ENCODE results near the gene VWF. TPM values are rescaled to one million over a fixed set of nuclear protein-coding genes. Genes with fewer than 3 reads are reported as not detected.

Gene VWF
- total RNA-seq, 1 donor from 2014 or later: not detected

- no peak for ATAC-seq (ENCODE audit: low read depth)
- H3K27me3 Mint-ChIP-seq: peaks cover 39% of the 10 kb centered on the region
- intact Hi-C loops (cut with micrococcal nuclease): no loop called here
- no peak for TF ChIP-seq CTCF (IDR thresholded peaks at IDR 0.05)
- H3K36me3 Mint-ChIP-seq (ENCODE audit: low read depth): no peaks in the 10 kb centered on the region
- ChIA-PET POLR2A (no interaction called here), CTCF (no interaction called here)
- no peak for DNase-seq
- H3K27ac Mint-ChIP-seq: no peak overlapping the region
- no peaks in the 10 kb centered on the region for H3K9me3 Mint-ChIP-seq
- peaks cover 12% of the 10 kb centered on the region for H3K4me1 Mint-ChIP-seq
- H3K4me3 Mint-ChIP-seq: peak overlapping the region; percentile 77
Measured at GRCh38 chr12:6074427-6074826, 50.0 kb downstream of the VWF start.

DNA sequence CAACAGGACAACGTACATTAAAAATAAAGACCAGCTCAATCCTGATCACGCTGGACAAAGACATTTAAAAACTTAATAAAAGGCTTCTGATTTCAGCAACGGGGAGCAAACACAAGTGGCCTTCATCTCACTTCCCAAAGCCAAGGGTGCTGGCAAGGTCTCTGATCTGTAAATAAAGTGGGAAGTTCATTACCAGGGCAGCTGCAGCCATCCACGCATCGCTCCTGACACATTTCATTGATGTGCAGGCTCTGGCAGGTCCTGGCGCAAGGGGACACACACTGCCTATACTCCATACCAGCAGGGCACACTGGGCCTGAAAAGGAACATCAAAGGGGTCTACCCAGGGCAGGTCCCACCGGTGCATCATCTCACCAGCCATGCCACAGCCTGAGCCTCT, 51.0 kb downstream of the VWF start:
- DNase-seq (no peak), ATAC-seq (ENCODE audit: low read depth) (no peak)
- H3K9me3 Mint-ChIP-seq: no peaks in the 10 kb centered on the region
- H3K4me1 Mint-ChIP-seq: peaks cover 12% of the 10 kb centered on the region
- H3K27me3 Mint-ChIP-seq: peaks cover 37% of the 10 kb centered on the region
- no peak overlapping the region for H3K4me3 Mint-ChIP-seq
- POLR2A ChIA-PET: no interaction called here
- intact Hi-C loops (cut with micrococcal nuclease): no loop called here
- CTCF ChIA-PET: no interaction called here
- TF ChIP-seq CTCF (IDR thresholded peaks at IDR 0.05): no peak
- H3K27ac Mint-ChIP-seq: no peak overlapping the region
- H3K36me3 Mint-ChIP-seq (ENCODE audit: low read depth): no peaks in the 10 kb centered on the region

GRCh38 chr12:6072302-6072752, 52.1 kb downstream of the VWF start:
- Mint-ChIP-seq H3K9me3 (no peaks in the 10 kb centered on the region), H3K36me3 (ENCODE audit: low read depth) (no peaks in the 10 kb centered on the region), H3K4me3 (no peak overlapping the region), H3K4me1 (peaks cover 12% of the 10 kb centered on the region), H3K27me3 (peaks cover 36% of the 10 kb centered on the region), H3K27ac (no peak overlapping the region)
- POLR2A ChIA-PET: no interaction called here
- CTCF ChIA-PET: no interaction called here
- ATAC-seq (ENCODE audit: low read depth) (no peak), DNase-seq (no peak)
- TF ChIP-seq CTCF (IDR thresholded peaks at IDR 0.05): no peak
- intact Hi-C loops (cut with micrococcal nuclease): no loop called here

GRCh38 chr12:6071589-6071988, 52.9 kb downstream of the VWF start:
- TF ChIP-seq CTCF (IDR thresholded peaks at IDR 0.05): no peak

DNA sequence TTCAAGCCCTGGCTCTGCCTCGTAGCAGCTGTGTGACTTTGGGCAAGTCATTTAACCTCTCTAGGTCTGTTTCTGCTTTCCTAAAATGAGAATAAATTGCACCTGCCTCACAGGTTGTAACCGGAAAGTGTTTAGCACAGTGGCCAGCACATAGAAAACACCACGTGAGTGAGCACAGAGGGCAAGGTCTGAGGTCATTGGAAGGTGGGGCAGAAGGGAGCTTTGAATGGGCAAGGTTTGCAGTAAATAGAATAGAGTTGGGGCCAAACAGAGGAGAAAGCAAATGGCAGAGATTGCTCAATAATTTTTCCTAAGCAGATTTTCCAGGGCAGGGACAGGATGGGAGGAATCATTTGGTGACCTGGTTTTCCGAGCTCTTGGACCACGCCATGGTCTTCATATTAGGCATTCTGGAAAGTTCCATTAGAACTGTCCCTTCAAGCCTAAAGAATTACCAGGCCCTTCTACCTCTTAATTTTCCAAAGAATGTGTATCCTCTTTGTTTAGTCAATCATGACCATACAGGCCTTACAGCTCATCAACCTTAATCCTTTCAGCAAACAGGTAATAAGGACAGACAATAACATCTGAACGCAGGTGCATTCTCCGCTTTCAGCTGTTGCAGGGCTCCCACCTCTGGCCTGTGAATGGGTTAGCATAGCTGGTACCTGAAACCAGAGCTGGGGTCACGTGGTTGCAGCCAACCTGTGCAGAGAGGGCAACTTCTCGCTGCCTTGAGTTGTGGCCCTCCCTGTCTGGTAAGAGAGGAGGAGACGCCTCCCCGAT, 53.8 kb downstream of the VWF start:
- TF ChIP-seq CTCF (IDR thresholded peaks at IDR 0.05): no peak
- peaks cover 30% of the 10 kb centered on the region for H3K27me3 Mint-ChIP-seq
- ChIA-PET POLR2A (no interaction called here), CTCF (no interaction called here)
- ATAC-seq (ENCODE audit: low read depth) (no peak), DNase-seq (no peak)
- no peak overlapping the region for H3K27ac Mint-ChIP-seq
- no peak overlapping the region for H3K4me3 Mint-ChIP-seq
- H3K36me3 Mint-ChIP-seq (ENCODE audit: low read depth): no peaks in the 10 kb centered on the region
- no peaks in the 10 kb centered on the region for H3K9me3 Mint-ChIP-seq
- H3K4me1 Mint-ChIP-seq: peaks cover 12% of the 10 kb centered on the region
- intact Hi-C loops (cut with micrococcal nuclease): no loop called here

More at GRCh38 chr12:6071589-6071988, 52.9 kb downstream of the VWF start:
- DNase-seq (no peak), ATAC-seq (ENCODE audit: low read depth) (no peak)
- H3K4me1 Mint-ChIP-seq: peaks cover 12% of the 10 kb centered on the region
- H3K27me3 Mint-ChIP-seq: peaks cover 33% of the 10 kb centered on the region
- POLR2A ChIA-PET: no interaction called here
- intact Hi-C loops (cut with micrococcal nuclease): no loop called here
- no peak overlapping the region for H3K4me3 Mint-ChIP-seq
- H3K36me3 Mint-ChIP-seq (ENCODE audit: low read depth): no peaks in the 10 kb centered on the region
- no peaks in the 10 kb centered on the region for H3K9me3 Mint-ChIP-seq
- H3K27ac Mint-ChIP-seq: no peak overlapping the region
- CTCF ChIA-PET: no interaction called here

All from activated B cell treated with CpG ODN at 0.5 μM for 24 hours (primary cell).